B cell (primary cell): ENCODE data around the gene METTL9.

Experiments
- EZH2 ChIP-seq: IDR thresholded peaks from 2 replicates; pipeline ENCODE4 v1.6.1; 2012; ENCODE audit warnings: borderline replicate concordance, low read depth, mild to moderate bottlenecking, moderate library complexity, low read length; ENCODE audit not compliant: insufficient read depth, poor library complexity, severe bottlenecking
- TF ChIP-seq, protein P1 (sequence below): fragments of 200-600 bp; IDR thresholded peaks from one replicate; pipeline ENCODE4 v1.8.0; 2022; ENCODE audit warnings: antibody characterized with exemption, mild to moderate bottlenecking

DNA sequence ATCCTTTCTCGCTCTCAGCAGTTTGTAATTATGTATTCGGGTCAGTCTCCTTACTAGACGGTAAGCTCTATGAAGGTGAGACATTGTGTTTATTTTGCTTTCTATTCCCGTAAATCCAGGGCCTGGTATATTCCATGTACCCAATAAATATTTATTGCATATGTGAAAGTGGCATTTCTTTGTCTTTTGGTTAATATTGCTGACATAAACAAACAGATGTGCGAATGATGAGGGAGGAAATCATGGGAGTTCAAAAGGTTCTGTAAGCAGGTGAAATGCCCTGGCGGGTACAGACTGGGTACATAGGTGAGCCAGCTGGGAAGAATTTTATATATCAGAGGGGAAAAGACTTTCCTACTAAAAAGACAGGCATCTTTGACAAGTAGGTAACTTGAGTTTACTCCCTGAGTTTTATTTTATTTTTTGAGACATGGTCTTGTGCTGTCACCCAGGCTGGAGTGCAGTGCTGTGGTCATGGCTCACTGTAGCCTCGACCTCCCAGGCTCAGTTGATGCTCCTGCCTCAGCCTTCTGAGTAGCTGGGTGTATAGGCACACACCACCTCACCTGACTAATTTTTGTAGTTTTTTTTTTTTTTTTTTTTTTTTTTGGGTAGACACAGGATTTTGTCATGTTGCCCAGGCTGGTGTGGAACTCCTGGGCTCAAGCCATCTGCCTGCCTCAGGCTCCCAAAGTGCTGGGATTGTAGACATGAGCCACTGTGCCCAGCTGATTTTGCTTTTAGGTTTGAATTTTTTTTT lies 5.7 kb upstream of the METTL9 start:
- TF ChIP-seq, protein P1, sequence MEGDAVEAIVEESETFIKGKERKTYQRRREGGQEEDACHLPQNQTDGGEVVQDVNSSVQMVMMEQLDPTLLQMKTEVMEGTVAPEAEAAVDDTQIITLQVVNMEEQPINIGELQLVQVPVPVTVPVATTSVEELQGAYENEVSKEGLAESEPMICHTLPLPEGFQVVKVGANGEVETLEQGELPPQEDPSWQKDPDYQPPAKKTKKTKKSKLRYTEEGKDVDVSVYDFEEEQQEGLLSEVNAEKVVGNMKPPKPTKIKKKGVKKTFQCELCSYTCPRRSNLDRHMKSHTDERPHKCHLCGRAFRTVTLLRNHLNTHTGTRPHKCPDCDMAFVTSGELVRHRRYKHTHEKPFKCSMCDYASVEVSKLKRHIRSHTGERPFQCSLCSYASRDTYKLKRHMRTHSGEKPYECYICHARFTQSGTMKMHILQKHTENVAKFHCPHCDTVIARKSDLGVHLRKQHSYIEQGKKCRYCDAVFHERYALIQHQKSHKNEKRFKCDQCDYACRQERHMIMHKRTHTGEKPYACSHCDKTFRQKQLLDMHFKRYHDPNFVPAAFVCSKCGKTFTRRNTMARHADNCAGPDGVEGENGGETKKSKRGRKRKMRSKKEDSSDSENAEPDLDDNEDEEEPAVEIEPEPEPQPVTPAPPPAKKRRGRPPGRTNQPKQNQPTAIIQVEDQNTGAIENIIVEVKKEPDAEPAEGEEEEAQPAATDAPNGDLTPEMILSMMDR, result no peak
- TF ChIP-seq EZH2, result no peak
